GM23338 (cell line): Measurements from ENCODE around the gene RYR2. TPM values are rescaled to one million over a fixed set of nuclear protein-coding genes. Genes with fewer than 3 reads are reported as not detected.

Experiments used
- ATAC-seq: fragments of 200-7000 bp; cut with Tn5 transposase; 3 replicates; pipeline ENCODE4 v1.9.1; 2020
- DNase-seq: peaks from one replicate; pipeline ENCODE4 v3.0.0-alpha.2; 2015; ENCODE audit warnings: low spot score
- H2AFZ ChIP-seq: fragments of 200-600 bp; sonication (generic); 2 replicates; pipeline ENCODE4 v1.8.0; 2016; ENCODE audit warnings: antibody characterized with exemption, mild to moderate bottlenecking, moderate library complexity
- H3F3A ChIP-seq: fragments of 200-600 bp; sonication (generic); replicated peaks from 2 replicates; pipeline ENCODE4 v1.8.0; 2017; ENCODE audit warnings: antibody characterized with exemption, mixed run types, low read depth
- H3K27ac ChIP-seq: fragments of 200-600 bp; sonication (generic); 2 replicates; pipeline ENCODE4 v1.6.1; 2016; ENCODE audit warnings: low read depth
- H3K27me3 ChIP-seq: fragments of 200-600 bp; sonication (generic); 2 replicates; pipeline ENCODE4 v1.8.0; 2016; ENCODE audit warnings: mild to moderate bottlenecking, mixed run types, moderate library complexity; ENCODE audit not compliant: insufficient read depth
- H3K36me3 ChIP-seq: fragments of 200-600 bp; sonication (generic); 2 replicates; pipeline ENCODE4 v1.8.0; 2016; ENCODE audit warnings: mild to moderate bottlenecking; ENCODE audit not compliant: insufficient read depth
- H3K4me1 ChIP-seq: fragments of 200-600 bp; sonication (generic); 2 replicates; pipeline ENCODE4 v1.8.0; 2016; ENCODE audit warnings: mild to moderate bottlenecking, moderate library complexity; ENCODE audit not compliant: insufficient read depth
- H3K4me2 ChIP-seq: fragments of 200-600 bp; sonication (generic); 2 replicates; pipeline ENCODE4 v1.7.1; 2017; ENCODE audit warnings: mixed run types
- H3K4me3 ChIP-seq: fragments of 200-600 bp; sonication (generic); 2 replicates; pipeline ENCODE4 v1.6.1; 2016; ENCODE audit warnings: mixed run types
- H3K79me2 ChIP-seq: fragments of 200-600 bp; sonication (generic); replicated peaks from 2 replicates; pipeline ENCODE4 v1.8.0; 2017; ENCODE audit warnings: mild to moderate bottlenecking; ENCODE audit not compliant: insufficient read depth
- H3K9me2 ChIP-seq: fragments of 200-600 bp; sonication (generic); 2 replicates; pipeline ENCODE4 v1.8.0; 2017; ENCODE audit not compliant: insufficient read depth
- H4K20me1 ChIP-seq: fragments of 200-600 bp; sonication (generic); replicated peaks from 2 replicates; pipeline ENCODE4 v1.8.0; 2017; ENCODE audit warnings: mild to moderate bottlenecking; ENCODE audit not compliant: insufficient read depth
- H3K27ac Mint-ChIP-seq: 2 replicates; pipeline ENCODE4 v1.8.0; 2020; ENCODE audit warnings: inconsistent platforms, mild to moderate bottlenecking, moderate library complexity, mixed read lengths
- H3K27me3 Mint-ChIP-seq: 3 replicates; pipeline ENCODE4 v1.8.0; 2022; ENCODE audit warnings: low read depth, mild to moderate bottlenecking, moderate library complexity, mixed read lengths, inconsistent platforms; ENCODE audit not compliant: insufficient read depth, poor library complexity
- H3K36me3 Mint-ChIP-seq: 3 replicates; pipeline ENCODE4 v1.8.0; 2021; ENCODE audit warnings: low read depth, mild to moderate bottlenecking, inconsistent platforms, moderate library complexity, mixed read lengths
- H3K4me1 Mint-ChIP-seq: 3 replicates; pipeline ENCODE4 v1.8.0; 2020; ENCODE audit warnings: mild to moderate bottlenecking, inconsistent platforms, mixed read lengths
- H3K4me3 Mint-ChIP-seq: 3 replicates; pipeline ENCODE4 v1.8.0; 2021; ENCODE audit warnings: moderate library complexity, mild to moderate bottlenecking, inconsistent platforms, mixed read lengths
- H3K9me3 Mint-ChIP-seq: 3 replicates; pipeline ENCODE4 v1.8.0; 2020; ENCODE audit warnings: moderate library complexity, mild to moderate bottlenecking, inconsistent platforms, mixed read lengths
- CREB1 ChIP-seq: fragments of 250-450 bp; sonication (Bioruptor Pico); IDR thresholded peaks from 2 replicates; pipeline ENCODE4 v1.5.0; 2020; ENCODE audit warnings: low read depth, mild to moderate bottlenecking, moderate library complexity
- EZH2 ChIP-seq: fragments of 200-600 bp; sonication (generic); IDR thresholded peaks from one replicate; pipeline ENCODE4 v1.8.0; 2017; ENCODE audit warnings: antibody characterized with exemption, mild to moderate bottlenecking, low read depth; ENCODE audit not compliant: unreplicated experiment
- EZH2phosphoT487 ChIP-seq: fragments of 200-600 bp; sonication (generic); IDR thresholded peaks from one replicate; pipeline ENCODE4 v1.8.1; 2018; ENCODE audit warnings: antibody characterized with exemption; ENCODE audit not compliant: unreplicated experiment
- JUNB ChIP-seq: IDR thresholded peaks from one replicate; pipeline ENCODE4 v1.6.1; 2016; ENCODE audit warnings: antibody characterized with exemption; ENCODE audit not compliant: unreplicated experiment
- POLR2AphosphoS5 ChIP-seq: IDR thresholded peaks from 2 replicates; pipeline ENCODE4 v1.6.1; 2016; ENCODE audit warnings: antibody characterized with exemption, low read depth
- STAT1 ChIP-seq: IDR thresholded peaks from one replicate; pipeline ENCODE4 v1.6.1; 2016; ENCODE audit warnings: antibody characterized with exemption; ENCODE audit not compliant: unreplicated experiment
- ZNF114 ChIP-seq: fragments of 250-450 bp; sonication (Bioruptor Pico); IDR thresholded peaks from 2 replicates; pipeline ENCODE4 v1.5.0; 2020; ENCODE audit warnings: mild to moderate bottlenecking, moderate library complexity
- ZNF331 ChIP-seq: fragments of 250-450 bp; sonication (Bioruptor Pico); IDR thresholded peaks from 2 replicates; pipeline ENCODE4 v1.5.0; 2020; ENCODE audit warnings: low read depth, mild to moderate bottlenecking, moderate library complexity
- polyA plus RNA-seq: library from polyadenylated mRNA; unstranded; fragments of >200 nt; fragmentation: Nextera tagmentation; extraction: Ambion mirVana; gene quantifications from 2 replicates; pipeline ENCODE4 v1.2.1, GENCODE V29; 2016
- total RNA-seq: library from RNA; depleted of rRNA; stranded (reverse); fragments of >200 nt; shearing (Covaris generic); gene quantifications from 2 replicates; pipeline ENCODE4 v1.2.3, GENCODE V29; 2014
- TF ChIP-seq, protein P1 (sequence below), 2 experiments: fragments of 200-600 bp in 1 of 2; sonication (generic) in 1 of 2; conservative IDR thresholded peaks; 2 replicates each; pipeline versions ENCODE4 v1.5.1 to v1.6.1; 2016 to 2017; ENCODE audit warnings: antibody characterized with exemption in 2 of 2, low read depth in 2 of 2, mild to moderate bottlenecking in 2 of 2, moderate library complexity in 1 of 2
- TF ChIP-seq, protein P2 (sequence below): IDR thresholded peaks from one replicate; pipeline ENCODE4 v1.6.1; 2018; ENCODE audit warnings: antibody characterized with exemption; ENCODE audit not compliant: unreplicated experiment
- TF ChIP-seq, protein P3 (sequence below): IDR thresholded peaks from 2 replicates; pipeline ENCODE4 v1.6.1; 2016; ENCODE audit warnings: antibody characterized with exemption

Gene RYR2
- total and polyA plus RNA-seq, 2 experiments from 2014 or later = 8.9 to 10.0 TPM

DNA sequence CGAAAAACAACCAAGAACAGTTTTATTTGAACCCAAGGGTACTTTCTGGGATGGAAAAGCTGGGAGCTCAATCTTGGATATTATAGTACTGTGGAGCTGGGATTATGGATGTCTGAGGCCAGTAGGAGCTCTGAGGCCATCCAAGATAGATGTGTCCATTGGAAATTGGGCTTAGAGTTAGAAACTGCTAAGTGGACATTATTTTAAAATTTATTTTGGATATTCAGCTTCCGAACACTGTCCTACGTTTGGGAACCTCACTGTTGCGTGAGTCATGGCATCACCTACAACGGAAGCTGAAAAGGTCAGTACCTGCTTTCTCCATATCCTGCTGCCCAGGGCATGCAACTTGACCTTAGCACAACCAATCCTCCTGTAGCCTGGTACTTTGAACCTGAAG lies 61.0 kb downstream of the RYR2 start:
- TF ChIP-seq ZNF114 (no peak), JUNB (no peak), ZNF331 (CRISPR knock-in tag) (no peak), POLR2AphosphoS5 (no peak), EZH2phosphoT487 (no peak), EZH2 (no peak)
- TF ChIP-seq, protein P1, sequence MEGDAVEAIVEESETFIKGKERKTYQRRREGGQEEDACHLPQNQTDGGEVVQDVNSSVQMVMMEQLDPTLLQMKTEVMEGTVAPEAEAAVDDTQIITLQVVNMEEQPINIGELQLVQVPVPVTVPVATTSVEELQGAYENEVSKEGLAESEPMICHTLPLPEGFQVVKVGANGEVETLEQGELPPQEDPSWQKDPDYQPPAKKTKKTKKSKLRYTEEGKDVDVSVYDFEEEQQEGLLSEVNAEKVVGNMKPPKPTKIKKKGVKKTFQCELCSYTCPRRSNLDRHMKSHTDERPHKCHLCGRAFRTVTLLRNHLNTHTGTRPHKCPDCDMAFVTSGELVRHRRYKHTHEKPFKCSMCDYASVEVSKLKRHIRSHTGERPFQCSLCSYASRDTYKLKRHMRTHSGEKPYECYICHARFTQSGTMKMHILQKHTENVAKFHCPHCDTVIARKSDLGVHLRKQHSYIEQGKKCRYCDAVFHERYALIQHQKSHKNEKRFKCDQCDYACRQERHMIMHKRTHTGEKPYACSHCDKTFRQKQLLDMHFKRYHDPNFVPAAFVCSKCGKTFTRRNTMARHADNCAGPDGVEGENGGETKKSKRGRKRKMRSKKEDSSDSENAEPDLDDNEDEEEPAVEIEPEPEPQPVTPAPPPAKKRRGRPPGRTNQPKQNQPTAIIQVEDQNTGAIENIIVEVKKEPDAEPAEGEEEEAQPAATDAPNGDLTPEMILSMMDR (conservative IDR thresholded peaks at IDR 0.05; ENCODE audit: low read depth in 2 of 2) = no peak
- TF ChIP-seq, protein P2, sequence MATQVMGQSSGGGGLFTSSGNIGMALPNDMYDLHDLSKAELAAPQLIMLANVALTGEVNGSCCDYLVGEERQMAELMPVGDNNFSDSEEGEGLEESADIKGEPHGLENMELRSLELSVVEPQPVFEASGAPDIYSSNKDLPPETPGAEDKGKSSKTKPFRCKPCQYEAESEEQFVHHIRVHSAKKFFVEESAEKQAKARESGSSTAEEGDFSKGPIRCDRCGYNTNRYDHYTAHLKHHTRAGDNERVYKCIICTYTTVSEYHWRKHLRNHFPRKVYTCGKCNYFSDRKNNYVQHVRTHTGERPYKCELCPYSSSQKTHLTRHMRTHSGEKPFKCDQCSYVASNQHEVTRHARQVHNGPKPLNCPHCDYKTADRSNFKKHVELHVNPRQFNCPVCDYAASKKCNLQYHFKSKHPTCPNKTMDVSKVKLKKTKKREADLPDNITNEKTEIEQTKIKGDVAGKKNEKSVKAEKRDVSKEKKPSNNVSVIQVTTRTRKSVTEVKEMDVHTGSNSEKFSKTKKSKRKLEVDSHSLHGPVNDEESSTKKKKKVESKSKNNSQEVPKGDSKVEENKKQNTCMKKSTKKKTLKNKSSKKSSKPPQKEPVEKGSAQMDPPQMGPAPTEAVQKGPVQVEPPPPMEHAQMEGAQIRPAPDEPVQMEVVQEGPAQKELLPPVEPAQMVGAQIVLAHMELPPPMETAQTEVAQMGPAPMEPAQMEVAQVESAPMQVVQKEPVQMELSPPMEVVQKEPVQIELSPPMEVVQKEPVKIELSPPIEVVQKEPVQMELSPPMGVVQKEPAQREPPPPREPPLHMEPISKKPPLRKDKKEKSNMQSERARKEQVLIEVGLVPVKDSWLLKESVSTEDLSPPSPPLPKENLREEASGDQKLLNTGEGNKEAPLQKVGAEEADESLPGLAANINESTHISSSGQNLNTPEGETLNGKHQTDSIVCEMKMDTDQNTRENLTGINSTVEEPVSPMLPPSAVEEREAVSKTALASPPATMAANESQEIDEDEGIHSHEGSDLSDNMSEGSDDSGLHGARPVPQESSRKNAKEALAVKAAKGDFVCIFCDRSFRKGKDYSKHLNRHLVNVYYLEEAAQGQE = no peak
- TF ChIP-seq, protein P3, sequence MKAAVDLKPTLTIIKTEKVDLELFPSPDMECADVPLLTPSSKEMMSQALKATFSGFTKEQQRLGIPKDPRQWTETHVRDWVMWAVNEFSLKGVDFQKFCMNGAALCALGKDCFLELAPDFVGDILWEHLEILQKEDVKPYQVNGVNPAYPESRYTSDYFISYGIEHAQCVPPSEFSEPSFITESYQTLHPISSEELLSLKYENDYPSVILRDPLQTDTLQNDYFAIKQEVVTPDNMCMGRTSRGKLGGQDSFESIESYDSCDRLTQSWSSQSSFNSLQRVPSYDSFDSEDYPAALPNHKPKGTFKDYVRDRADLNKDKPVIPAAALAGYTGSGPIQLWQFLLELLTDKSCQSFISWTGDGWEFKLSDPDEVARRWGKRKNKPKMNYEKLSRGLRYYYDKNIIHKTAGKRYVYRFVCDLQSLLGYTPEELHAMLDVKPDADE = no peak
- H3K4me3 ChIP-seq = no peak overlapping the region
- peaks cover 10% of the 10 kb centered on the region for H3K27me3 Mint-ChIP-seq
- H3K27ac Mint-ChIP-seq = no peak overlapping the region
- H3K9me3 Mint-ChIP-seq = no peaks in the 10 kb centered on the region; the same call in 2 of the 3 replicates
- H3K27ac ChIP-seq = no peak overlapping the region
- H3K4me3 Mint-ChIP-seq = no peak overlapping the region
- H3K4me1 ChIP-seq = no peaks in the 10 kb centered on the region; the same call in 1 of the 2 replicates
- peaks cover 35% of the 10 kb centered on the region for H3K79me2 ChIP-seq
- H3F3A ChIP-seq = no peaks in the 10 kb centered on the region
- H3K36me3 ChIP-seq = no peaks in the 10 kb centered on the region
- H3K27me3 ChIP-seq = no peaks in the 10 kb centered on the region
- H3K4me1 Mint-ChIP-seq = peaks cover 16% of the 10 kb centered on the region
- H3K4me2 ChIP-seq = no peak overlapping the region
- no peak for ATAC-seq
- 0 out of 2 replicates have a peak, but pooled peaks cover 2% of the 10 kb centered on the region for H4K20me1 ChIP-seq
- 0 out of 3 replicates have a peak, but pooled peaks cover 3% of the 10 kb centered on the region for H3K36me3 Mint-ChIP-seq
- no peak overlapping the region for H2AFZ ChIP-seq
- DNase-seq = no peak
- no peaks in the 10 kb centered on the region for H3K9me2 ChIP-seq

DNA sequence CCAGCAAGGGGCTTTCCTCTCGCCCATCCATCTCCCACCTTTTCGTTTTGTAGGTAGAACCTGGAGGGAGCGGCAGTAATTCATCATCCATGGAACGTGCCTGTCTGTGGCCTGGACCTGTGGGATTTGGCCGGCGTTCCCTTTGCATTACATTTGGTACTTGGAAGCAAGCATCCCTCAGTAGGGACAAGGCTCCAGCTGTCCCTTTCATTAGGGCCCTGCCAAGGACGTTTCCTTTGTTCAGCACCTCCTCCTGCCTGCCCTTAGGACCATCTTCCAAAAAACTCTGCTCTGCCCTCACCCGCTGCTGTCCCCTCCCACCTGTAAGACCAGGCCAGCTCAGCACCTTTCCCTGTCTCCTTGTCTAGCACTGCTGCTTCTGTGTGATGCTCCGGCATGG lies 62.1 kb downstream of the RYR2 start:
- H3K27ac ChIP-seq = no peak overlapping the region
- H3K4me3 ChIP-seq = no peak overlapping the region
- ATAC-seq (no peak), DNase-seq (no peak)
- 0 out of 2 replicates have a peak, but pooled peaks cover 3% of the 10 kb centered on the region for H3F3A ChIP-seq
- no peaks in the 10 kb centered on the region; the same call in 2 of the 3 replicates for H3K9me3 Mint-ChIP-seq
- H3K4me2 ChIP-seq = no peak overlapping the region
- peaks cover 24% of the 10 kb centered on the region for H3K4me1 Mint-ChIP-seq
- H4K20me1 ChIP-seq = 0 out of 2 replicates have a peak, but pooled peaks cover 7% of the 10 kb centered on the region
- H3K27ac Mint-ChIP-seq = no peak overlapping the region
- H3K9me2 ChIP-seq = no peaks in the 10 kb centered on the region
- H3K27me3 Mint-ChIP-seq = peaks cover 13% of the 10 kb centered on the region
- no peak overlapping the region for H3K4me3 Mint-ChIP-seq
- 0 out of 3 replicates have a peak, but pooled peaks cover 3% of the 10 kb centered on the region for H3K36me3 Mint-ChIP-seq
- H3K4me1 ChIP-seq = no peaks in the 10 kb centered on the region; the same call in 1 of the 2 replicates
- H2AFZ ChIP-seq = no peak overlapping the region
- no peaks in the 10 kb centered on the region for H3K36me3 ChIP-seq
- H3K79me2 ChIP-seq = peaks cover 44% of the 10 kb centered on the region
- no peaks in the 10 kb centered on the region for H3K27me3 ChIP-seq
- no peak for TF ChIP-seq CREB1
- TF ChIP-seq STAT1 = no peak
- TF ChIP-seq, protein P1 (conservative IDR thresholded peaks at IDR 0.05; ENCODE audit: low read depth in 2 of 2) = no peak
